HG02759 (cell line): Measurements from ENCODE around the gene ZNF442.
"Not testable (repeated sequence)": the region's sequence is repeated elsewhere in the genome, so short reads cannot be mapped to it uniquely, and the experiment has no call there.

ENCODE experiments used
- ATAC-seq: cut with Tn5 transposase; IDR thresholded peaks from one replicate; pipeline ENCODE4 v1.9.1; 2021; ENCODE audit warnings: mild to moderate bottlenecking, moderate library complexity; ENCODE audit not compliant: unreplicated experiment

The ZNF442 gene

DNA sequence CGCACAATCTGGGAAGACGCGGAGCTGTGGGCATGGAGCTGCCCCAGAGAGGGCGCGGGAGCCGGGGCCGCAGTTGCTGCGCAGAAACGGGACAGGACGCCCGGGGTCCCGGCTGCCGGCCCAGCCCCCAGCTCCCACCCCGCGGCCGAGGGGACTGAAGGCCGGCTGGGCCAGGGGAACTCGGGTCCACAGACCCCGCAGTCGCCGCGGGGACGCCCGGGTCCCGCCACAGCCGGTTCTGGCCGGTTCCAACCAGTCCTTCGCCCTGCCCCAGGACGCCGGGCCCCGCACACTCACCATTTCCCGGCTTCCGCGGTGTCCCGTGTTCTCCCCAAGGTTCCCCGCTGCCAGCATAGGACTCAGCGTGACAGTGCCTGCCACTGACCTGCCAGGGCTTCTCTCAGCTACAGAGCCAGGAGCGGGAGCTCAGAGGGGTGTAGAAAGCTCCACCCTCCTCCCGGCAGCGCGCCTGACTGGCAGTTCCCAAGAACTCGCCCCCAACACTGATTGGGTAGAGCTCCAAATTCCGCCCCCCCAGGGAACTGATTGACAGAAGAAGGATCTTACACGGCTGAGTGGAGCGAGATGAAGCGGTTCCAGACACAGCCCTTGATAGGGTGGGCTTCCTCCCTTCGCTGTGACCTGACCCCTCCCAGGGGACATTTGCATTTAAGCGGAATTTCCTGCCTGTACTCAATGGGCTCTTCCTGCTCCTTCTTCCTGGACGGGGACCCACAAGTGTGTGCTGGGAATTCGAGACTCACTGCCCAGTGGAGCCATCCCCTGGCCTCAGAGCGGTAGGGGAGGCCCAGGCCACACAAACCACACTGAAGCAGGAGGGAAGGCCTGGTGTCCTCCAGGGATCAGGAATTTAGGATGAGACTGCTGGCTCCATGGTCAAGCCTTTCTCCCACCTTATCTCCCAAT lies at the start of gene ZNF442:
ZNF442 (minus strand) TSS at position 448 of the 927 bp plus-strand sequence. CDS start 2,052 bp downstream, outside the sequence.
- peak; percentile 96 for ATAC-seq

DNA sequence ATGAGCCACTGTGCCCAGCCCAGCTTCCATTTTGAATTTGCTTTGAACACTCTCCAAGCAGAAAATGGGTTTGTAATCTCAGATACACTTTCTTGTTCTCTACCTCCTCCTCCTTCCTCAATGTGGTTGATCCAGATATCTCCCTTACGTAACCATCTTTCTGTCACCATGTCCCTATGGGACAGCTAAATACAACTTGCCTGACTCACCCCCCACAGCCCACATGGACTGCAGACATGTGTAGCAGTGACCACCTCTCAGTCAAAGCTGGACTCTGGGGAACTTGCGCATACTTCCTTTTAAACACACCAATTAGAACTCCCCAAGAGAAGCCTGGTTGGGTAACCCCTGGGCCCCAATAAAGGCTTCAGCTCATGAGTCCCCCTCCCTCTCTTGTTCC lies 46.4 kb upstream of the ZNF442 start:
- no peak for ATAC-seq

DNA sequence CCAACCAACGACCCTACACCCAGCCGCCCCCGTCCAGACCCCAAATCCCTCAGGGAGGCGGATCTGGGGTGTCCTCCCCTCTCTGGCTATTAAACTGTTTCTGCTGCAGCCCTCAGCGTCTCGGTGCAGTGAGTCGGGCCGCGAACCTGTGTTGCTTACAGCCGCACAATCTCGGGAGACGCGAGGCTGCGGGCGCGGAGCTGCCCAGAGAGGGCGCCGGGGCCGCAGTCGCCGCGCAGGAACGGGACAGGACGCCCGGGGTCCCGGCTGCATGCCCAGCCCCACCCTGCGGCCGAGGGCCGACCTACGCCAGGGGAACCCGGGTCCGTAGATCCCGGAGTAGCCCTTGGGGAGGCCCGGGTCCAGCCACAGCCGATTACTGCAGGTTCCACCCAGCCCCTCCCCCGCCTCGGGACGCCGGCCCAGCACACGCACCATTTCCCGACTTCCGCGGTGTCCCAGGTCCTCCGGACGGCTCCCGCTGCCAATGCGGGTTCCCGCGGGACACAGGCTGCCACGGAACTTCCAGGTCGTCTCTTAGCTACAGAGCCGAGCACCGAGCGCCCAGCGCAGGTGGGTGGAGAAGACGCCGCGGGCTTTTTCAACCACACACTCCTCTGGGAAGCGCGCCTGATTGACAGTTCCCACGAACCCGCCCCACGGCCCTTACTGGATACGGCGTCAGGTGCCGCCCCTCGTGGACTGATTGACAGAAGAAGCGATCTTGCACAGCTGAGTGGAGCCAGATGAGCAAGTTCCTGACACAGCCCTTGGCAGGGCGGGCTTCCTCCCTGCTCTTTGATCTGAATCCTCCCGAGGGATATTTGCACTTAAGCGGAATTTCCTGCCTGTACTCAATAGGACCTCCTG lies 35.4 kb upstream of the ZNF442 start, which contains the start of gene ZNF799:
ZNF799 (minus strand) TSS at position 639 of the 870 bp plus-strand sequence; CDS start at position 438, 201 bp downstream.
- ATAC-seq, result peak; percentile 89

DNA sequence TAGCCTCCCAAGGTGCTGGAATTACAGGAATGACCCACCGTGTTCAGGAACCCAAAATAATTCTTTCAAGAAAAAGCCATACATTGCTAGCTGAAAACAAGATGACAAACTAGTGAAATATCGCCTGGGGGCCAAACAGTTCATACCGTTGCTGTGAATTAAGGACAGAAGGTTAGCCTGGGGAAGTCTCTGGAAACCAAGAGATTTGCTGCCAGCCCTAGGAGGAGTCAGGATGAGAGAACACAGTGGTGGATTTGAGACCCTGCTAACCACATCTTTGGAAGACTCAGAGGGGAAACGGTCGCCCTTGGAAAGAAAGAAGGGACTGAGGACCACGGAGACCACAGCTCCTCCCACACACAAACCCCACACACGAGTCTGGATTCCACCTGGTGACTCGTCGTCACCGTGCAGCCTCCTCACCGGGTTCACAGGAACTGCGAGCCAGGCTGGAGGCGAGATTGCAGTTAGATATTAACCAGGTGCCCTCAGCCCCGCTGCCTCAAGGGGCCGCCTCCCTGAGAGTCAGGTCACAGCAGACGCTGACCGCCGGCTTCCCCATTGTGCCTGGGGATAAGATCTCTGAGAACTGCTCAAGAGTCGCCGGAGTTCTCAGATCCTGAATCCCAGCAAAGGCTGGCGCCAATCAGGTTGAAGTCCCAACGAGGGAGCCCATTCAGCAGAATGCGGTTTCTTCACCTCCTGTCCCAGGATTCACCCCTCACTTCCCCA lies 34.6 kb upstream of the ZNF442 start:
- peak; percentile 47 for ATAC-seq

DNA sequence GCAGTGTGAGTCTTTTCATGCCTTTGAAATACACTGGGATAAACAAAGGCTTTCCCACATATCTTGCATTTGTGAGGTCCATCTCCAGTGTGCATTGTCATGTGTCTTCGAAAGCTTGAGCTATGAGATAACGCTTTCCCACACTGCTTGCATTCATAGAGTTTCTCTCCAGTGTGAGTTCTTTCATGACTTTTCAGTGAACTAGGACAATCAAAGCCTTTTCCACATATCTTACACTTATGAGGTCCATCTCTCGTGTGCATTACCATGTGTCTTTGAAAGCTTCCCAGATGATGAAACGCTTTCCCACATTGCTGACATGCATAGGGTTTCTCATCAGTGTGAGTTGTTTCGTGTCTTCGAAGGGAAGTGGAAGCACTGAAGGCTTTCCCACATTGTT lies 25.7 kb upstream of the ZNF442 start:
- not testable (repeated sequence) for ATAC-seq

DNA sequence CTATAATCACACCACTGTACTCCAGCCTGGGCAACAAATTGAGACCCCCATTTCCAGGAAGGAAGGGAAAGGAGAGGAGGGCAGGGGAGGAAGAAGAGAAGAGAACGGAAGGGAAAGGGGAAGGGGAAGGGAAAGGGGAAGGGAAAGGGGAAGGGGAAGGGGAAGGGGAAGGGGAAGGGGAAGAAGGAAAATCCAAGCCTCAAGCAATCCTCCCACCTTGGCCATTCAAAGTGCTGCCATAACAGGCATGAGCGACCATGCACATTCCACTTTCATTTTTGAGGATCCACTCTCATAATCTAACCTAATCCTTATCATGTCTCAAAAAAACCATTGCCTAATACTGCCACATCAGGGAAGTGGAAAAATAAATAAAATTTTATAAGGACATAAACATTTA lies 20.9 kb upstream of the ZNF442 start:
- not testable (repeated sequence) for ATAC-seq

DNA sequence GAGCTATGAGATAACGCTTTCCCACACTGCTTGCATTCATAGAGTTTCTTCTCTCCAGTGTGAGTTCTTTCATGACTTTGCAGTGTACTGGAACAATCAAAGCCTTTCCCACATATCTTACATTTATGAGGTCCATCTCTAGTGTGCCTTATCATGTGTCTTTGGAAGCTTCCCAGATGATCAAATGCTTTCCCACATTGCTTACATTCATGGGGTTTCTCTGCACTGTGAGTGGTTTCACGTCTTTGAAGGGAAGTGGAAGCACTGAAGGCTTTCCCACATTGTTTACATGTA lies 14.9 kb upstream of the ZNF442 start:
- no peak for ATAC-seq

DNA sequence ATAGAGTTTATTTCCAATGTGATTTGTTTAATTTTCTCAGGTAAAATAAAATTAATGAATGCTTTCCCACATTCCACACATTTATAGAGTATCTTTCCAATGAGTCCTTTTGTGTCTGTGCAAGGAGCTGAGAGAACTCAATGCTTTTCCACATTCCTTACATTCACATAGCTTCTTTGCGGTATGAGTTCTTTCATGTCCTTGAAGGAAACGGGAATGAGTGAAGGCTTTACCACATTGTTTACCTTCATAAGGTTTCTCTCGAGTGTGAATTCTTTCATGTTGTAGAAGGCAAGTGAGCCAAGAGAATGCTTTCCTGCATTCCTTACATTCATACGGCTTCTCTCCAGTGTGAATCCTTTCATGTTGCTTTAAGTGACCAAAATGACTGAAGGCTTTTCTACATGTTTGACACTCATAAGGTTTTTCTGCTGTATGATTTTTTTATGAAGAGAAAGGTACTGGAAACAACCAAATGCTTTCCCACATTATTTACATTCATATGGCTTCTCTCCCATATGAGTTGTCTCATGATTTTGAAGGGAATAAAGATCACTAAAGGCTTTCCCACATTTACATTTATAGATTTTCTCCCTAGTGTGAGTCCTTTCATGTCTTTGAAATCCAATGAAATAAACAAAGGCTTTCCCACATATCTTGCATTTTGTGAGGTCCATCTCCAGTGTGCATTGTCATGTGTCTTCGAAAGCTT lies 14.4 kb upstream of the ZNF442 start:
- ATAC-seq, result no peak

DNA sequence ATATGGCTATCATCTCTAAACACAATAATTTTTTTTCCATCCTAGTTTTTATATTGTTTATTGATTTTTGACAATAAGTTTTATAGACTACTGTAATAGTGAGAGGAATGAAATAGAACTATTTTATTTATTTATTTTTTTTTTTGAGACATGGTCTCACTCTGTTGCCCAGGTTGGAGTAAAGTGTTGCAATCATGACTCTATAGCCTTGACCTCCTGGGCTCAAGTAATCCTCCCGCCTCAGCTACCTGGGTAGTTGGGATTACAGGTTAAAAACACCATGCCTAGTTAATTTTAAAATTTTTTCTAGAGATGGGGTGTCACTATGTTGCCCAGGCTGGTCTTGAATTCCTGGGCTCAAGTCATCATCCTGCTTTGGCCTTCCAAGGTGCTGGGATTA lies 8.5 kb upstream of the ZNF442 start:
- ATAC-seq, result no peak

DNA sequence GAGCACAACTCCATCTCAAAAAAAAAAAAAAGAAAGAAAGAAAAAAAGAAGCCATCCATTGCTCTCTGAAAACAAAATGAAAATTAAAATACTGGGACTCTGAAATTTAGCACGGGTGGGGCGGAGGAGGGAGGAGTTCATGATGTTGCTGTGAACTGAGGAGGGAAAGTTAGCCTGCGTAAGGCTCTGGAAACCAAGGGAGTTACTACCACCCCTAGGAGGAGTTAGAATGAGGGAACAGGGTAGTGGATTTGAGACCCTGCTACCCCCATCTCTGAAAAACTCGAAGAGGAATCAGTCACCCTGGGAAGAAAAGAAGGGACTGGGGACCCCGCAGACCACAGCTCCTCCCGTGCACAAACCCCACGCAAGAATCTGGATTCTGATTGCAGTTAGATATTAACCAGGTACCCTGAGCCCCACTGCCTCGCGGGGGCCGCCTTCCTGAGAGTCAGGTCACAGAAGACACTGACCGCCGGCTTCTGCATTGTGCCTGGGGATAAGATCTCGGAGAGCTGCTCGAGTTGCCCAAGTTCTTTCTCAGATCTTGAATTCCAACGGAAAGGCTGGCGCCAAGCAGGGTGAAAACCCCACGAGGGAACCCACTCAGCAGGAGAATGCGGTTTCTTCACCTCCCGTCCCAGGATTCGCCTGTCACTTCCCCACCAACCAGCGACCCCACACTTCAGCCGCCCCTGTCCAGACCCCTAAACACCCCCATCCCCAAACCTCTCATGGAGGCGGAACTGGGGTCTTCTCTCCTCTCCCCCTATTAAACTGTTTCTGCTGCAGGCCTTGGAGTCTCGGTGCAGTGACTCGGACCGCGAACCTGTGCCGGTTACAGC lies 870 bp downstream of the ZNF442 start:
- ATAC-seq, result no peak

DNA sequence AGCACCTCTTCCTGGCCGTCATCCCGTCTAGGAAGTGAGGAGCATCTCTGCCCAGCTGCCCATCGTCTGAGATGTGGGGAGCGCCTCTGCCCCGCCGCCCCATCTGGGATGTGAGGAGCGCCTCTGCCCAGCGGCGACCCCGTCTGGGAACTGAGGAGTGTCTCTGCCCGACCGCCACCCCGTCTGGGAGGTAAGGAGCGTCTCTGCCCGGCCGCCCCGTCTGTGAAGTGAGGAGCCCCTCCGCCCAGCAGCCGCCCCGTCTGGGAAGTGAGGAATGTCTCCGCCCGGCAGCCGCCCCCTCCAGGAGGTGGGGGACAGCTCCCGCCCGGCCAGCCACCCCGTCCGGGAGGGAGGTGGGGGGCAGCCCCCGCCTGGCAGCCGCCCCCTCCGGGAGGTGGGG lies 3.2 kb downstream of the ZNF442 start:
- not testable (repeated sequence) for ATAC-seq

DNA sequence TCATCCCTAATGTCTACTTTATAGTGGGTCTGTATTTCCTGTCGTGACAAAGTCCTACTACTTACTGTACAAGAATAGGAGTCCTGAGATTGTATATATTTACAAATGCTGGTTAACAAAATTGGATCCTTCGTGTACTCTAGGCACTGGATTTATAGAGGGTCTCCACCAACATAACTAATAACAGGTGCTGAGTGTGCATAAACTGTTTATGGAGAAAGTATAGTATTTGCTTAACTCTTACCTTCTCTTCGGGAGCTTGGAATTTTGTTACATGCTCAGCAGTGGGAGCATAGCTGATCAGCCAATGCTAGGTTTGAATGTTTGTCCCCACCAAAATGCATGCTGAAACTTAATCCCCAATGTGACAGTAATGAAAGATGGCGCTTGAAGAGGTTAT lies 12.1 kb downstream of the ZNF442 start:
- ATAC-seq, result no peak

DNA sequence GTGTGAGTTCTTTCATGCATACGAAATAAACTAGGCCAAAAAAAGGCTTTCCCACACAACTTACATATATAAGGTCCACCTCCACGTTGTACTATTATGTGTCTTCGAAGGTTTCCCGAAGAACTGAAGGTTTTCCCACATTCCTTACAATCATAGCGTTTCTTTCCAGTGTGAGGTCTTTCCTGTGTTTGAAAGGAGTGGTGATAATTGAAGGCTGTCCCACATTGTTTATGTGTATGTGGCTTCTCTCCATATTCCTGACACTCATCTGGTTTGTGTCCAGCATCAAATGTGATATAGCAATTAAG lies 14.6 kb downstream of the ZNF442 start:
- no peak for ATAC-seq

DNA sequence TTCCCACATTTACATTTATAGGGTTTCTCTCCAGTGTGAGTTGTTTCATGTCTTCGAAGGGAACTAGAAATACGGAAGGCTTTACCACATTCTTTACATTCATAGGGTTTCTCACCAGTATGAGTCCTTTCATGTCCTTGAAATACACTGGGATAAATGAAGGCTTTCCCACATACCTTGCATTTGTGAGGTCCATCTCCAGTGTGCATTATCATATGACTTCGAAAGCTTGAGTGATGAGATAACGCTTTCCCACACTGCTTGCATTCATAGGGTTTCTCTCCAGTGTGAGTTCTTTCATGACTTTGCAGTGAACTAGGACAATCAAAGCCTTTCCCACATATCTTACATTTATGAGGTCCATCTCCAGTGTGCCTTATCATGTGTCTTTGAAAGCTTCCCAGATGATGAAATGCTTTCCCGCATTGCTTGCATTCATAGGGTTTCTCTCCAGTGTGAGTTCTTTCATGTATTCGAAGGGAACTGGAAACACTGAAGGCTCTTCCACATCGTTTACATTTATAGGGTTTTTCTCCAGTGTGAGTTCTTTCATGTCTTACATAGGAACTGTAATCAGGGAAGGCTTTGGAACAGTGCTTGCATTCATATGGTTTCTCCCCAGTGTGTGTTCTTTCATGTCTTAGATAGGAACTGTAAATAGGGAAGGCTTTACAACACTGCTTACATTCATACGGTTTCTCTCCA lies 15.1 kb downstream of the ZNF442 start:
- no peak for ATAC-seq

DNA sequence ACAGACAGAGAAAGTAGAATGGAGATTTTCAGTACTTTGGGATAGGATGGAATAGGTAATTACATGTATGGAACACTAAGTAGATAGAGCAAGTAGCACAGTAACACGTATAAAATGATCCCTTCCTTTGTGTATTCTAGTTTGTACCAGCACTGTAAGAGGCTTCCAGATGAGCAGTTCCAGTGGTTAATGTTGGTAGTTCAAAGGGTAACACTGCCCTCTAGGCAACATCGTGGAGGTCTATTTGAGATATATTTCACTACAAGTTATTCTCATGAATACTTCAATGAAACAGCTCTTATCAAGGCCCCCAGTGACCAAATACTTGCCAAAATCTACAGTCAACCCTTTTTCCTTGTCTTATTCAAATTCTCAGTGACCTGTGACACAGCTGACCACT lies 18.6 kb downstream of the ZNF442 start:
- no peak for ATAC-seq

DNA sequence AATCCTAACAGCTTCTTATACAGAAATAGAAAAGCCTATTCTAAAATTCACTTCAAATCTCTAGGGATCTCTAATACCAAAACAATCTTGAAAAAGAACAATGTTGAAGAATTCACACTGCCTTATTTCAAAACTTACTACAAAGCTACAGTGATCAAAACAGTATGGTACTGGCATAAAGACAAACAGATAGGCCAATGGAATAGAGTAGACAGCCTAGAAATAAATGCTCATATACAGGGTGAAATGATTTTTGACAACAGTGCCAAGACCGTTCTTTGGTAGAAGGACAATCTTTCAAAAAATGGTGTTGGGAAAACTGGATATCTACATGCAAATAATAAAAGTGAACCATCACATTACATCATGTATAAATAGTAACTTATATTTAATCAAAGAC lies 20.3 kb downstream of the ZNF442 start:
- ATAC-seq, result no peak

DNA sequence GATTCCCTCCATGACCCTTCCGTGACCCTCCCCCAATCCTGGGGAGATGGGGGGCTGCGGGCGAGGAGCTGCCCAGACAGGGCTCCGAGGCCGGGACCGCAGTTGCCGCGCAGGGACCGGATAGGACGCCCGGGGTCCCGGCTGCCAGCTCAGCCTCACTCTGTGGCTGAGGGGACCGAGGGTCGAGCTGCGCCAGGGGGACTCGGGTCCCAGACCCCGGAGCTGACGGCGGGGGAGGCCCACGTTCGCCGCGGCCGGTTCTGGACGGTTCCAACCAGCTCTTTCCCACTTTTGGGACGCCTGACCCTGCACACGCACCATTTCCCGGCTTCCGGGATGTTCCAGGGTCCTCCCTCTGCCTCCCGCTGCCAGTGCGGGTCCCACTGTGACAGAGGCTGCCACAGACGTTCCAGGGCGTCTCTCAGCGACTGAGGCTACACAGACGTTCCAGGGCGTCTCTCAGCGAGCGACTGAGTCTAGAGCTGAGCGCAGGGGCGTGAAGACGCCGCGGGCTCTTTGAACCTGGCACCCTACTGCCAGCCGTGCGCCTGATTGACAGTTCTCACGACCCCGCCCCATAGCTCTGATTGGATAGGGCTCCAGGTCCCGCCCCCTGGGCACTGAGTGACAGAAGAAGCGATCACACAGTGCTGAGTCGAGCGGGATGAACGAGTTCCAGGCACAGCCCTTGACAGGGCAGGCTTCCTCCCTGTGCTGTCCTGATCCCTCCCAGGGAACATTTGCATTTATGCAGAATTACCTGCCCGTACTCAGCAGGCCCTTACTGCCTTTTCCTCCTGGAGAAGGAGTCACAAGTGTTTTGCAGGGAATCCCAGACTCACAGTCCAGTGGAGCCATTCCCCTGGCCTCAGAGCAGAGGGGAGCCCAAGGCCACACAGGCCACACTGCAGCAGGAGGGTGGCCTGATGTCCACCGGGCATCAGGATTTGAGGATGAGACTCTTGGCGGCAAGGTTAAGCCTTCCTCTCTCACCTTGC lies 32.0 kb downstream of the ZNF442 start, which contains the start of gene ZNF563:
ZNF563 (minus strand) TSS at position 472 of the 998 bp plus-strand sequence; CDS start at position 321, 151 bp downstream.
- peak; percentile 93 for ATAC-seq
